ENCODE results near the gene NFKB2. TPM values are rescaled to one million over a fixed set of nuclear protein-coding genes. Genes with fewer than 3 reads are reported as not detected.

NFKB2 gene
- total RNA-seq, 2 donors from 2014 or later, result 29.3 to 44.5 TPM

DNA sequence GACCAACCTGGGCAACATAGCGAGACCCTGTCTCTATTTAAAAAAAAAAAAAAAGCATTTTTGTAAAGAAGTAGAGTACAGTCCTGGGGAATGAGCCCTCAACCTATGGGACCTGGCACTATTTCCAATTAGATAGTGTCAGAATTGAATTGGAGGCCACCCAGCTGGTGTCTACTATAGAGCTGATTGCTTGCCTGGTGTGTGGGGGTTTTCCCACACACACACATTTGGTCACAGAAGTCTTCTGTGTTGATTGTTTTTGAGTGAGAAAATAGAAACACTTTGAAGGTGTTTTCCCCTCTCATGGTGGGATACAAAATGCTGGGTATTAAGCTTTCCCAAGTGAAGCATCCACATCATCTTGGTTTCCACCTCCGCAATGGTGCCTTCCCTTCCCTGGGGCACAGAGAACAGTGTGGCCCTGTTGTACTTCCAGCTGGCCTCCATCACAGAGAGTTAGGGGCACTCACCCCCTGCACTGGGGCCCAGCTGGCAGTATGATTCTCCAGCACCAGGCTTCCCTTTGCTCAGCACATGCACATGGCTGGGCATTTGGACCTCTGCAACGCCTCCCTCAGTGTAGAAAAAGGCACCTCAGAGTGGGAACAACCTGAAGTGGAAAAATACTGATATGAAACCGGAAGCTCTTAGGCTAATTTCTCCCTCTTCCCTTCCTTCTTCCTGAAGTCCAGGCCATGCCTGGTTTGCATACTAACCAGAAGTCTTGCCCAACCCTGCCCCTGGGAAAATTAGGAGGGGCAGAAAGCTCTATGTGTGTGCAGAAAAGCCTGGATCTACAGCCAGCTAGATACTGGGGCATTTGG is 10.7 kb upstream of the NFKB2 start:
- H3K9ac ChIP-seq (ENCODE audit: low read depth in 2 of 2, low read length in 2 of 2), result no peak overlapping the region
- H3K4me1 ChIP-seq, result no peaks in the 10 kb centered on the region
- peaks cover 6% of the 10 kb centered on the region for H3K36me3 ChIP-seq
- H3K4me3 ChIP-seq, result no peak overlapping the region
- H3K27ac ChIP-seq, result no peak overlapping the region
- H3K27me3 ChIP-seq, result no peaks in the 10 kb centered on the region
- TF ChIP-seq, protein P1, sequence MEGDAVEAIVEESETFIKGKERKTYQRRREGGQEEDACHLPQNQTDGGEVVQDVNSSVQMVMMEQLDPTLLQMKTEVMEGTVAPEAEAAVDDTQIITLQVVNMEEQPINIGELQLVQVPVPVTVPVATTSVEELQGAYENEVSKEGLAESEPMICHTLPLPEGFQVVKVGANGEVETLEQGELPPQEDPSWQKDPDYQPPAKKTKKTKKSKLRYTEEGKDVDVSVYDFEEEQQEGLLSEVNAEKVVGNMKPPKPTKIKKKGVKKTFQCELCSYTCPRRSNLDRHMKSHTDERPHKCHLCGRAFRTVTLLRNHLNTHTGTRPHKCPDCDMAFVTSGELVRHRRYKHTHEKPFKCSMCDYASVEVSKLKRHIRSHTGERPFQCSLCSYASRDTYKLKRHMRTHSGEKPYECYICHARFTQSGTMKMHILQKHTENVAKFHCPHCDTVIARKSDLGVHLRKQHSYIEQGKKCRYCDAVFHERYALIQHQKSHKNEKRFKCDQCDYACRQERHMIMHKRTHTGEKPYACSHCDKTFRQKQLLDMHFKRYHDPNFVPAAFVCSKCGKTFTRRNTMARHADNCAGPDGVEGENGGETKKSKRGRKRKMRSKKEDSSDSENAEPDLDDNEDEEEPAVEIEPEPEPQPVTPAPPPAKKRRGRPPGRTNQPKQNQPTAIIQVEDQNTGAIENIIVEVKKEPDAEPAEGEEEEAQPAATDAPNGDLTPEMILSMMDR (IDR thresholded peaks at IDR 0.05), result no peak
- no peaks in the 10 kb centered on the region for H3K9me3 ChIP-seq
- intact Hi-C loops (cut with DNase I), result no loop called here
- DNase-seq, result no peak

- Histone ChIP-seq H3K4me1 (no peaks in the 10 kb centered on the region), H3K27me3 (no peaks in the 10 kb centered on the region), H3K27ac (no peak overlapping the region), H3K4me3 (no peak overlapping the region), H3K9ac (ENCODE audit: low read depth in 2 of 2, low read length in 2 of 2) (no peak overlapping the region), H3K36me3 (no peaks in the 10 kb centered on the region), H3K9me3 (no peaks in the 10 kb centered on the region)
- TF ChIP-seq, protein P1 (IDR thresholded peaks at IDR 0.05), result no peak
- intact Hi-C loops (cut with DNase I), result loop anchor here (5.0 to 10.0 kb wide), 2 partner anchors 92 to 205 kb away; no protein-coding TSS in a partner anchor
- no peak for DNase-seq
Measured at GRCh38 chr10:102389894-102390293, 5.6 kb upstream of the NFKB2 start.

GRCh38 chr10:102392306-102392705 is 3.2 kb upstream of the NFKB2 start:
- Histone ChIP-seq H3K4me1 (peaks cover 11% of the 10 kb centered on the region), H3K36me3 (no peaks in the 10 kb centered on the region), H3K4me3 (no peak overlapping the region), H3K27me3 (no peaks in the 10 kb centered on the region), H3K9ac (ENCODE audit: low read depth in 2 of 2, low read length in 2 of 2) (no peak overlapping the region), H3K27ac (no peak overlapping the region), H3K9me3 (no peaks in the 10 kb centered on the region)
- intact Hi-C loops (cut with DNase I), result loop anchor here (5.0 to 10.0 kb wide), 2 partner anchors 90 to 202 kb away; no protein-coding TSS in a partner anchor
- TF ChIP-seq, protein P1 (IDR thresholded peaks at IDR 0.05), result no peak
- no peak for DNase-seq

DNA sequence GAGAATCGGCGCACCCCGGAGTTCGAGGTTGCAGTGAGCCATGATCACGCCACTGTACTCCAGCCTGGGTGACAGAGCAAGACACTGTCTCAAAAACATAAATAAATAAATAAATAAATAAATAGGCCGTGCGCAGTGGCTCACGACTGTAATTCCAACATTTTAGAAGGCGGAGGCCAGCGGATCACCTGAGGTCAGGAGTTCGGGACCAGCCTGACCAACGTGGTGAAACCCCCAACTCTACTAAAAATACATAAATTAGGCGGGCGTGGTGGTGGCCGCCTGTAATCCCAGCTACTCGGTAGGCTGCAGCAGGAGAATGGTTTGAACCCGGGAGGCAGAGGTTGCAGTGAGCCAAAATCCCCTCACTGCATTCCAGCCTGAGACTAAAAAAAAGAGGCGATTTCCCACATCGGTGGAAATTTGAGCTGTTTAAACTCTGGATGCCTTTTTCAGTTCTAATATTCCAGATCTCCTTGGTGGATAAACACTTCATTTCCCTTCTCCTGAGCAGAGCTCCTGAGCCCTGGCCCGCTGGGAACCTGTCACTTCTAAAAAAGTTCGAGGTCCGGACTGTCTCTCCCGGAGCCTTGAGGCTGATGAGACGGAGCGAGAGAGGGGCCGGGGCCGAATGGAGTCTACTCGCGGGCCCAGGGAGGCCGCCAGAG is 2.0 kb upstream of the NFKB2 start:
- intact Hi-C loops (cut with DNase I), result loop anchor here (5.0 to 10.0 kb wide), 2 partner anchors 89 to 201 kb away; no protein-coding TSS in a partner anchor
- no peaks in the 10 kb centered on the region for H3K27me3 ChIP-seq
- TF ChIP-seq, protein P1 (IDR thresholded peaks at IDR 0.05), result no peak
- H3K9ac ChIP-seq (ENCODE audit: low read depth in 2 of 2, low read length in 2 of 2), result peak overlapping the region; percentile 90 to 95
- H3K27ac ChIP-seq, result peak overlapping the region; percentile 98
- peak overlapping the region; percentile 73 for H3K4me3 ChIP-seq
- peaks cover 11% of the 10 kb centered on the region for H3K4me1 ChIP-seq
- H3K9me3 ChIP-seq, result no peaks in the 10 kb centered on the region
- no peak for DNase-seq
- H3K36me3 ChIP-seq, result no peaks in the 10 kb centered on the region

DNA sequence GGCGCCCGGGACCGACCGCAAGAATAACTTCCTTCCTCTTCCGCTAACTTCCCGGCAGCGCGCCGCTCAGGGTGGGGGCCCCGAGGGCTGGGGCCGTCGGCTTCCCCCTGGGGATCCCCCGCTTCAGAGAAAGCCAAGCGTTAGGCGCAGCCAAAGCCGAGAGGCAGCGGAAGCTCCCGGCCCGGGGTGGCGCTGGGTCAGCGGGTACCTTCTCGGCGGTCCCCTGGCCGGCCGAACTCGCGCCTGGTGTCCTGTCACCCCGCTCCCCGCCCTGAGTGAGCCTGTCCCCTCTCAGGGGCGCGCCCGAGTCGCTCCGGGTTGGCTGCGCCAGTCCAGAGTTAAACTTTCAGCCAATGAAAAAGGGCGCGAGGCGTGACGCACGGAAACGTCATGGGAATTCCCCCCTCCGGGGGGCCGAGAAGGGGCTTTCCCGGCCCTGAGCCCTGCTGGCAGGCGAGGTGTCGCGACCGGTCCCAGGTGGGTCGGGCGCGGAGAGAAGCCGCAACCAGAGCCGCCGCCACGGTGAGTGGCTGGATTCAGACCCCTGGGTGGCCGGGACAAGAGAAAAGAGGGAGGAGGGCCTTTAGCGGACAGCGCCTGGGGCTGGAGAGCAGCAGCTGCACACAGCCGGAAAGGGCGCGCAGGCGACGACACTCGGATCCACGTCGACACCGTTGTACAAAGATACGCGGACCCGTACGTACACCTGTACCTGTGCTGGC is 1.3 kb upstream of the NFKB2 start:
- Histone ChIP-seq H3K27ac (peak overlapping the region; percentile 98), H3K36me3 (no peaks in the 10 kb centered on the region), H3K27me3 (no peaks in the 10 kb centered on the region), H3K4me1 (peaks cover 11% of the 10 kb centered on the region), H3K9ac (ENCODE audit: low read depth in 2 of 2, low read length in 2 of 2) (peak overlapping the region; percentile 90 to 95), H3K4me3 (peak overlapping the region; percentile 73), H3K9me3 (no peaks in the 10 kb centered on the region)
- DNase-seq, result peak; percentile 97
- TF ChIP-seq, protein P1 (IDR thresholded peaks at IDR 0.05), result peak; percentile 97
- intact Hi-C loops (cut with DNase I), result loop anchor here (5.0 to 10.0 kb wide), 2 partner anchors 88 to 201 kb away; no protein-coding TSS in a partner anchor
